ENCODE data around the gene MICU2. TPM values are rescaled to one million over a fixed set of nuclear protein-coding genes. Genes with fewer than 3 reads are reported as not detected.

Gene MICU2
- total RNA-seq, 2 experiments from 2014 or later, result 25.4 to 28.4 TPM

GRCh38 chr13:21534760-21535159 is 69.2 kb downstream of the MICU2 start:
- ChIA-PET CTCF (interaction anchor here (0.8 kb wide), 1 partner anchor 23 kb away, joined by 4 read pairs; no protein-coding TSS in a partner anchor), POLR2A (no interaction called here)
- intact Hi-C loops (cut with DNase I, micrococcal nuclease), result no loop called here
- no peak for DNase-seq
- peaks cover 25% of the 10 kb centered on the region for H3K36me3 ChIP-seq (ENCODE audit: insufficient read depth, low read length)
- H3K4me1 ChIP-seq (ENCODE audit: insufficient read depth, low read length), result no peaks in the 10 kb centered on the region
- peaks cover 69% of the 10 kb centered on the region for H3K36me3 Mint-ChIP-seq (ENCODE audit: low read depth)
- H3K4me1 Mint-ChIP-seq (ENCODE audit: low read depth), result no peaks in the 10 kb centered on the region
- no peaks in the 10 kb centered on the region for H3K9me3 Mint-ChIP-seq
- no peak overlapping the region for H3K27ac ChIP-seq (ENCODE audit: low read depth in 1 of 2, low read length in 2 of 2)
- no peak overlapping the region for H3K4me3 ChIP-seq (ENCODE audit: low read length)
- no peak for TF ChIP-seq CTCF (IDR thresholded peaks at IDR 0.05)
- no peak overlapping the region for H3K4me3 Mint-ChIP-seq
- H3K27ac Mint-ChIP-seq, result no peak overlapping the region
- no peaks in the 10 kb centered on the region for H3K9me3 ChIP-seq (ENCODE audit: control insufficient read depth in 1 of 2, insufficient read depth in 1 of 2, low read length in 2 of 2)
- H3K27me3 Mint-ChIP-seq, result no peaks in the 10 kb centered on the region
- no peaks in the 10 kb centered on the region for H3K27me3 ChIP-seq (ENCODE audit: control insufficient read depth in 1 of 2, insufficient read depth in 2 of 2, low read length in 2 of 2)
- no peak for ATAC-seq (ENCODE audit: poor library complexity)

GRCh38 chr13:21531455-21531854 is 72.5 kb downstream of the MICU2 start:
- Histone ChIP-seq H3K27me3 (ENCODE audit: control insufficient read depth in 1 of 2, insufficient read depth in 2 of 2, low read length in 2 of 2) (no peaks in the 10 kb centered on the region), H3K36me3 (ENCODE audit: insufficient read depth, low read length) (peaks cover 6% of the 10 kb centered on the region), H3K27ac (ENCODE audit: low read depth in 1 of 2, low read length in 2 of 2) (no peak overlapping the region), H3K4me1 (ENCODE audit: insufficient read depth, low read length) (peaks cover 3% of the 10 kb centered on the region), H3K4me3 (ENCODE audit: low read length) (no peak overlapping the region), H3K9me3 (ENCODE audit: control insufficient read depth in 1 of 2, insufficient read depth in 1 of 2, low read length in 2 of 2) (no peaks in the 10 kb centered on the region)
- DNase-seq (no peak), ATAC-seq (ENCODE audit: poor library complexity) (no peak)
- CTCF ChIA-PET, result no interaction called here
- Mint-ChIP-seq H3K27me3 (no peaks in the 10 kb centered on the region), H3K36me3 (ENCODE audit: low read depth) (peaks cover 43% of the 10 kb centered on the region), H3K4me3 (no peak overlapping the region), H3K27ac (peak overlapping the region; percentile 9), H3K4me1 (ENCODE audit: low read depth) (no peaks in the 10 kb centered on the region), H3K9me3 (no peaks in the 10 kb centered on the region)
- POLR2A ChIA-PET, result no interaction called here
- no peak for TF ChIP-seq CTCF (IDR thresholded peaks at IDR 0.05)
- intact Hi-C loops (cut with DNase I, micrococcal nuclease), result no loop called here

GRCh38 chr13:21530656-21531055 is 73.3 kb downstream of the MICU2 start:
- H3K27ac ChIP-seq (ENCODE audit: low read depth in 1 of 2, low read length in 2 of 2), result no peak overlapping the region
- no peaks in the 10 kb centered on the region for H3K9me3 ChIP-seq (ENCODE audit: control insufficient read depth in 1 of 2, insufficient read depth in 1 of 2, low read length in 2 of 2)
- Mint-ChIP-seq H3K4me3 (no peak overlapping the region), H3K9me3 (no peaks in the 10 kb centered on the region), H3K4me1 (ENCODE audit: low read depth) (no peaks in the 10 kb centered on the region), H3K27me3 (no peaks in the 10 kb centered on the region), H3K27ac (no peak overlapping the region), H3K36me3 (ENCODE audit: low read depth) (peaks cover 43% of the 10 kb centered on the region)
- ChIA-PET CTCF (no interaction called here), POLR2A (no interaction called here)
- peaks cover 9% of the 10 kb centered on the region for H3K36me3 ChIP-seq (ENCODE audit: insufficient read depth, low read length)
- TF ChIP-seq CTCF (IDR thresholded peaks at IDR 0.05), result no peak
- no peaks in the 10 kb centered on the region for H3K27me3 ChIP-seq (ENCODE audit: control insufficient read depth in 1 of 2, insufficient read depth in 2 of 2, low read length in 2 of 2)
- intact Hi-C loops (cut with DNase I, micrococcal nuclease), result no loop called here
- ATAC-seq (ENCODE audit: poor library complexity) (no peak), DNase-seq (no peak)
- peaks cover 3% of the 10 kb centered on the region for H3K4me1 ChIP-seq (ENCODE audit: insufficient read depth, low read length)
- H3K4me3 ChIP-seq (ENCODE audit: low read length), result no peak overlapping the region

All from CD4-positive, alpha-beta T cell (primary cell).